HFFc6 (cell line): ENCODE data around the gene GPR25. TPM values are rescaled to one million over a fixed set of nuclear protein-coding genes. Genes with fewer than 3 reads are reported as not detected.

ENCODE experiments used
- DNase-seq: peaks from one replicate; pipeline ENCODE4 v3.0.0-alpha.2; 2018
- H3K27ac Mint-ChIP-seq: 2 replicates; pipeline ENCODE4 v1.8.0; 2020; ENCODE audit warnings: mild to moderate bottlenecking, mixed read lengths
- H3K27me3 Mint-ChIP-seq: 2 replicates; pipeline ENCODE4 v1.8.0; 2021; ENCODE audit warnings: mild to moderate bottlenecking, moderate library complexity, mixed read lengths; ENCODE audit not compliant: insufficient read depth
- H3K36me3 Mint-ChIP-seq: 2 replicates; pipeline ENCODE4 v1.8.0; 2021; ENCODE audit warnings: low read depth, mixed read lengths
- H3K4me1 Mint-ChIP-seq: 2 replicates; pipeline ENCODE4 v1.8.0; 2020; ENCODE audit warnings: low read depth, mixed read lengths
- H3K4me3 Mint-ChIP-seq: 2 replicates; pipeline ENCODE4 v1.8.0; 2020; ENCODE audit warnings: mild to moderate bottlenecking, moderate library complexity, mixed read lengths
- H3K9me3 Mint-ChIP-seq: 2 replicates; pipeline ENCODE4 v1.8.0; 2020; ENCODE audit warnings: mild to moderate bottlenecking, mixed read lengths
- CTCF ChIP-seq: fragments of 200-600 bp; sonication (generic); IDR thresholded peaks from 2 replicates; pipeline ENCODE4 v1.5.0; 2021; ENCODE audit warnings: antibody characterized with exemption, mild to moderate bottlenecking
- total RNA-seq, 6 experiments: library from RNA; stranded (reverse); fragmentation: NEBNext Ultra II Directional; extraction: Animal tissue kit (Norgen Biotek cat#: 25700); gene quantifications; 2 replicates in 1 of 6; 3 replicates in 5 of 6; pipeline ENCODE4 v1.2.3, GENCODE V29; 2021

Gene GPR25
- total RNA-seq, 6 experiments from 2014 or later = not detected

GRCh38 chr1:200922406-200922805, 49.6 kb downstream of the GPR25 start:
- H3K27ac Mint-ChIP-seq = no peak overlapping the region
- no peaks in the 10 kb centered on the region for H3K36me3 Mint-ChIP-seq
- H3K4me1 Mint-ChIP-seq = no peaks in the 10 kb centered on the region
- no peak for DNase-seq
- no peaks in the 10 kb centered on the region for H3K9me3 Mint-ChIP-seq
- H3K27me3 Mint-ChIP-seq = peaks cover 21% of the 10 kb centered on the region
- no peak for TF ChIP-seq CTCF
- no peak overlapping the region for H3K4me3 Mint-ChIP-seq

- no peak overlapping the region for H3K27ac Mint-ChIP-seq
- DNase-seq = no peak
Observed at GRCh38 chr1:200923601-200924000, 50.8 kb downstream of the GPR25 start.

More at GRCh38 chr1:200923601-200924000, 50.8 kb downstream of the GPR25 start:
- Mint-ChIP-seq H3K27me3 (peaks cover 27% of the 10 kb centered on the region), H3K36me3 (no peaks in the 10 kb centered on the region), H3K9me3 (no peaks in the 10 kb centered on the region), H3K4me1 (no peaks in the 10 kb centered on the region), H3K4me3 (no peak overlapping the region)
- TF ChIP-seq CTCF = no peak

Other genes starting within 250 kb of the GPR25 start
- gene DDX59, start 203.1 kb upstream of the GPR25 start, total RNA-seq = 10 to 100 TPM; 13.2 to 17.3 (median 14.6) TPM
- 10 to 100 TPM; 30.2 to 35.6 (median 33.3) TPM for gene CAMSAP2, start 134.1 kb upstream of the GPR25 start, total RNA-seq
- gene INAVA, start 21.9 kb downstream of the GPR25 start, total RNA-seq = not detected
- gene KIF21B, start 150.7 kb downstream of the GPR25 start, total RNA-seq = not detected
- gene CACNA1S, start 239.4 kb downstream of the GPR25 start, total RNA-seq = not detected